GM12801 (cell line): Measurements from ENCODE around the gene KIF21A.

Experiments used
- TF ChIP-seq, protein P1 (sequence below): IDR thresholded peaks from one replicate; pipeline ENCODE4 v1.5.1; 2011; ENCODE audit warnings: control low read depth; ENCODE audit not compliant: insufficient read length; ENCODE audit errors: extremely low read depth

Gene KIF21A

DNA sequence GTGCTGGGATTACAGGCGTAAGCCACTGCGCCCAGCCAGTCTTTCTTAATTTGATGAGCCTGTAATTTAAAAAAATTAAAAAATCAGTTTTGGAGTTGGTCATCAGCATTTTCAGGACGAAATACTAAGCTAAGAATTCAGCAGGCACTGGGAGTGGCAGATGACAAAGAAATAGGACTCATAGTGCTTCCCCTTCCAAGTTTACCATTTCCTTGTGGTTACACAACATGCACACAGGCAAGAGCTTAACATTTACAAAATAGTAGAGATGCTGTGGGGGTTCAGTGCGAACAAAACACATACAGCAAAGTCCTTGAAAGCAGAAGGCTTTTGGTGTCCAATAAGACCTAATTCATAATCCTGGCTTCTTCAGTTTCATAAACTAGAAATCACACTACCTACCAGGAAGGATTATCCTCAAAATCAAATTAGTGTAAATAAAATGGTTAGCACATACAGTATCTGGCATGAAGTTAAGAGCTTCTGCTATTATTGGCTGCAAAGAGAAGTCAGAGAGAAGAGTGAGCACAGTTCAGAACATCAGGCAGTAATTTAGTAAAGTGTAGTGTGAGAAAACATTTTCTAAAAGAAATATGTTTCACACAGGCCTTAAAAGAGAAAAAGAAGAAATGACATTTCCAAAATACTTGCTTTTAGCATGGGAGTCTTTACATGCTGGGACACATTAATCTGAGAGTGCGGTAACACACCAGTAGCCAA is 22.2 kb upstream of the KIF21A start:
- TF ChIP-seq, protein P1, sequence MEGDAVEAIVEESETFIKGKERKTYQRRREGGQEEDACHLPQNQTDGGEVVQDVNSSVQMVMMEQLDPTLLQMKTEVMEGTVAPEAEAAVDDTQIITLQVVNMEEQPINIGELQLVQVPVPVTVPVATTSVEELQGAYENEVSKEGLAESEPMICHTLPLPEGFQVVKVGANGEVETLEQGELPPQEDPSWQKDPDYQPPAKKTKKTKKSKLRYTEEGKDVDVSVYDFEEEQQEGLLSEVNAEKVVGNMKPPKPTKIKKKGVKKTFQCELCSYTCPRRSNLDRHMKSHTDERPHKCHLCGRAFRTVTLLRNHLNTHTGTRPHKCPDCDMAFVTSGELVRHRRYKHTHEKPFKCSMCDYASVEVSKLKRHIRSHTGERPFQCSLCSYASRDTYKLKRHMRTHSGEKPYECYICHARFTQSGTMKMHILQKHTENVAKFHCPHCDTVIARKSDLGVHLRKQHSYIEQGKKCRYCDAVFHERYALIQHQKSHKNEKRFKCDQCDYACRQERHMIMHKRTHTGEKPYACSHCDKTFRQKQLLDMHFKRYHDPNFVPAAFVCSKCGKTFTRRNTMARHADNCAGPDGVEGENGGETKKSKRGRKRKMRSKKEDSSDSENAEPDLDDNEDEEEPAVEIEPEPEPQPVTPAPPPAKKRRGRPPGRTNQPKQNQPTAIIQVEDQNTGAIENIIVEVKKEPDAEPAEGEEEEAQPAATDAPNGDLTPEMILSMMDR = no peak

DNA sequence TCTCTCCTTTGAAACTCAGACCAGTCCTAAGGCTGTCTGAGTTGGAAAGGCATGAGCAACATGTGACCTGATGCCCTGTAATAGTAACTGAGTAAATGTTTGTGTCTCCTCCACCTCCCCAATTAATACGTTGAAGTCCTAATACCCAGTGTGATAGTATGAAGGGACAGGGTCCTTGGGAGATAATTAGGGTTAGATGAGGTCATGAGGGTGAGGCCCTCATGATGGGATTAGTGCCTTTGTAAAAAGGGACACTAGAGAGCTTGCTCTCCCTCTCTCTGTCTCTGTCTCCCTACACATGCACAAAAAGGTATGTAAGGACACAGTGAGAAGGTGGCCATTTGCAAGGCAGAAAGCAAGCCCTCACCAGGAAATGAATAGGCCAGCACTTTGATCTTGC is 18.1 kb upstream of the KIF21A start:
- TF ChIP-seq, protein P1 = no peak

DNA sequence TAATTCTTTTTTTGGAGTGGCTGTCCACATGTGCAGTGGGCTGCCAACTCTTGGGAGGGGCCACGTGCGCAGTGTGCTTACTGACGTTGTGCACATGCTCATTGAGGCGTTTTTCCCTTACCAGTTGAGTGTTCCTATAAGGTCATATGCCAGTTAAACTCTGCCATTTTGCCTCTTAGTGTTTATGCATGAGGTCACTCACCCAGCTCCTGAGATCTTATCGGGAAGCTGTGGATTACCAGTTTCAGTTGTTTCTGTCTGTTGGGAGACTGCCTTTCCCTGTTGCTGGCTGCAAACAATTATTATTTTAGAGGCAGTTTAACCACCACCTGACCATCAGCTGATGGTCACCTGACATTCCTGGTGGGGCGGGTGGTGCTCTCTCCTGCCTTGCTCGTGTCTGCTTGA is 16.1 kb upstream of the KIF21A start:
- TF ChIP-seq, protein P1 = no peak

DNA sequence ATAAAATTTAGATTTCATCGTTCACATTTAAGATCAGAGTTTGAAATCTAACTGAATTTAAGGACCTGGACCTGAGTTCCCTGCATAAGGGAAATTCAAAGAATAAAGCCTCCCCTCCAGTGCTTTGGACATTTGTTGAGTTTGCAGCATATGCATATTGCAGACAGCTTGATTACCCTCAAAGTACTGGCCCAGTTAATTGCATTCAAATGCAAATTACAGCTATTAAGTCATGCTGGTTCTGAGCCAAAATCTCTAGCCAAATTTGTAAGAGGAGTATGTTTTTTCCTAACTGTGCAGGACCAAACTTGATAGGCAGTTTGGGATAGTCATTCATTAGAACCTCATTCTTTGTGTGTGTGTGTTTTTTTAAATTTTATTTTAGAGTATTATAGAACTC is 9.1 kb upstream of the KIF21A start:
- TF ChIP-seq, protein P1 = no peak

DNA sequence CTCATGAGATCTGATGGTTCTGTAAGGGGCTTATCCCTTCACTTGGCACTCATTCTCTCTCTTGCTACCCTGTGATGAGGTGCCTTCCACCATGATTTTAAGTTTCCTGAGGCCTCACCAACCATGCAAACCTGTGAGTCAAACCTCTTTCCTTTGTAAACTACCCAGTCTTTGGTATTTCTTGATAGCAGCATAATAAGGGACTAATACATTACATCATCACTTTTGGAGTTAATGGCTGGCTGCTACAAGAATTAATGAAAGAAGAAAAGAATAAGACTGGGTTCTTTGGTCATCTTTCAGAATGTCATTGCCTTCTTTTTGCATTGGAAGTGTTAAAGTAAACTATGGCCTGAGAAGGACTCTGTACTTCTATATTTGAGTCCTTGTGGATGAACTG is 5.1 kb upstream of the KIF21A start:
- TF ChIP-seq, protein P1 = no peak

DNA sequence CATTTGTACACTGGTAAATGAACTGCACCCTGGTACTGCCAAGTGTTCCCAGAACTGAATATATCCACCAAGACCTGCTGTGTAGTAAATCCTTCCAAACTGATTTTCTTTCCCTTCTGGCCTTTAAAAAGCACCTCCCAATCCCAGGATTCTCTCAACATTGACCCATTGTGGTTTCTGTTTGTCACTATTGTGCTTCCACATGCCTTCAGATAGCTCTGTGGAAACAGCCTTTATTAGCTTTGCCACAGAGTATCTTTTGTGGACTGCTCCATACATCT is 949 bp upstream of the KIF21A start:
- TF ChIP-seq, protein P1 = no peak

DNA sequence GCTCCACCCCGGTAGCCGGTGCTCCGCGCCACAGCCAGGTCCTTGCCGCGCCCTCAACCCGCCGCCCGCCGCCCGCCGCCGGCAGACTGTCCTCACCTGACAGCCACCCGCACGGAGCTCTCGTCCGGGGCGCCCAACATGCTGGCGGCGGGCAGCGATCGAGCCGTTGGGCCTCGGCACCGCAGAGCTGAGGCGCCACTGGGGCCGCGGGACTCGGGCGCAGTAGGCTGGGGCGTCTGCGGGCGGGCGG is 164 bp downstream of the KIF21A start:
- TF ChIP-seq, protein P1 = no peak
